Aorta (tissue), 5 donors: ENCODE data around the gene HPSE2. TPM values are rescaled to one million over a fixed set of nuclear protein-coding genes. Genes with fewer than 3 reads are reported as not detected.

ENCODE experiments used
- ATAC-seq: fragments of 200-7000 bp; cut with Tn5 transposase; one replicate; pipeline ENCODE4 v1.9.1; 2022; ENCODE audit warnings: moderate library complexity; ENCODE audit not compliant: low FRiP score
- DNase-seq, 2 donors: peaks; one replicate each; pipeline ENCODE4 v3.0.0-alpha.2; 2020
- H3K27ac ChIP-seq, 2 donors: one replicate each; pipeline ENCODE4 v1.5.1; 2013; ENCODE audit warnings: low read length in 2 of 2, mild to moderate bottlenecking in 2 of 2, moderate library complexity in 2 of 2, control low read depth in 1 of 2, inconsistent platforms in 1 of 2, low read depth in 1 of 2
- H3K27me3 ChIP-seq, 2 donors: one replicate each; pipeline ENCODE4 v1.6.1; 2013; ENCODE audit warnings: control low read depth in 1 of 2, low read length in 1 of 2, mild to moderate bottlenecking in 1 of 2, moderate library complexity in 1 of 2; ENCODE audit not compliant: insufficient read depth in 2 of 2, control insufficient read depth in 1 of 2
- H3K36me3 ChIP-seq, 2 donors: one replicate each; pipeline ENCODE4 v1.6.1; 2013; ENCODE audit warnings: control low read depth in 1 of 2, low read length in 1 of 2, mild to moderate bottlenecking in 1 of 2; ENCODE audit not compliant: insufficient read depth in 2 of 2, control insufficient read depth in 1 of 2
- H3K4me1 ChIP-seq, 2 donors: one replicate each; pipeline ENCODE4 v1.6.1; 2013; ENCODE audit warnings: low read length in 2 of 2, control low read depth in 1 of 2, mild to moderate bottlenecking in 1 of 2, moderate library complexity in 1 of 2; ENCODE audit not compliant: insufficient read depth in 2 of 2, control insufficient read depth in 1 of 2
- H3K4me3 ChIP-seq, 2 donors: one replicate each; pipeline ENCODE4 v1.5.1; 2013; ENCODE audit warnings: low read length in 2 of 2, control low read depth in 1 of 2, mild to moderate bottlenecking in 1 of 2
- H3K9me3 ChIP-seq: one replicate; pipeline ENCODE4 v1.6.1; 2013; ENCODE audit warnings: mild to moderate bottlenecking, low read length; ENCODE audit not compliant: control insufficient read depth
- WGBS, 2 donors: extraction: QIAGEN DNeasy Blood & Tissue Kit; methylation state at CpG; one replicate each; pipeline ENCODE4 v1.1.7; 2013; 5-methylcytosine and 5-hydroxymethylcytosine counted together
- intact Hi-C, 2 donors: fragments of 100-400 bp; cut with DNase I; formaldehyde crosslinking; loops; one replicate each; pipeline versions ENCODE4 v1.14.2 to v1.15.0; 2022
- polyA plus RNA-seq, 2 donors: library from polyadenylated mRNA; stranded (reverse); fragments of 200-250 nt; gene quantifications; one replicate each; pipeline ENCODE4 v1.2.3, GENCODE V29; 2013
- total RNA-seq, 2 donors: library from RNA; stranded (reverse); fragmentation: NEBNext Ultra II Directional; extraction: Animal tissue kit (Norgen Biotek cat#: 25700); gene quantifications; one replicate each; pipeline ENCODE4 v1.2.1, GENCODE V29; 2021
- donor health status: healthy with polysubstance abuse.
- donor health status: Bipolar disorder and iron deficiency.
- donor health status: DM: no; HTN: no; CAD: no.
- donor health status: DM: no; HTN: no; CAD: no.
- donor health status: DM: yes; HTN: yes; CAD: no.

HPSE2 gene
- total and polyA plus RNA-seq, 4 donors: 1.2 to 22.0 (median 4.8) TPM

GRCh38 chr10:99123851-99124250, 111.8 kb downstream of the HPSE2 start:
- H3K4me1 ChIP-seq: peaks cover 0 to 2% of the 10 kb centered on the region in 2 donors
- intact Hi-C loops: no loop called here
- H3K9me3 ChIP-seq: no peaks in the 10 kb centered on the region
- 69% methylated on average over 5 of the region's 5 CpGs for WGBS, 2 donors
- ATAC-seq: peak; percentile 60
- DNase-seq: no peak
- H3K4me3 ChIP-seq: no peak overlapping the region
- H3K27ac ChIP-seq: peak overlapping the region in 1 of 2 donors; percentile 56
- no peaks in the 10 kb centered on the region for H3K36me3 ChIP-seq
- no peaks in the 10 kb centered on the region for H3K27me3 ChIP-seq

- 88 to 96% methylated on average over 3 of the region's 3 CpGs for WGBS, 2 donors
- no peak for DNase-seq
- H3K4me1 ChIP-seq: peaks cover 0 to 2% of the 10 kb centered on the region in 2 donors
- no peaks in the 10 kb centered on the region for H3K27me3 ChIP-seq
- no peaks in the 10 kb centered on the region for H3K9me3 ChIP-seq
- intact Hi-C loops: no loop called here
- H3K27ac ChIP-seq: peak overlapping the region in 1 of 2 donors; percentile 56
- no peaks in the 10 kb centered on the region for H3K36me3 ChIP-seq
- no peak overlapping the region for H3K4me3 ChIP-seq
- ATAC-seq: no peak
Observed at GRCh38 chr10:99123336-99123735, 112.3 kb downstream of the HPSE2 start.

- ATAC-seq (no peak), DNase-seq (no peak)
- intact Hi-C loops: no loop called here
- H3K27ac ChIP-seq: no peak overlapping the region
- no peaks in the 10 kb centered on the region for H3K27me3 ChIP-seq
- no peaks in the 10 kb centered on the region for H3K36me3 ChIP-seq
- H3K4me3 ChIP-seq: no peak overlapping the region
- no peaks in the 10 kb centered on the region for H3K9me3 ChIP-seq
- H3K4me1 ChIP-seq: no peaks in the 10 kb centered on the region
Observed at GRCh38 chr10:99119258-99119748, 116.3 kb downstream of the HPSE2 start.

- H3K36me3 ChIP-seq: no peaks in the 10 kb centered on the region
- no peak overlapping the region for H3K4me3 ChIP-seq
- no peak overlapping the region for H3K27ac ChIP-seq
- DNase-seq (no peak), ATAC-seq (no peak)
- H3K9me3 ChIP-seq: no peaks in the 10 kb centered on the region
- no peaks in the 10 kb centered on the region for H3K27me3 ChIP-seq
- no peaks in the 10 kb centered on the region for H3K4me1 ChIP-seq
- intact Hi-C loops: no loop called here
Observed at GRCh38 chr10:99115703-99116102, 119.9 kb downstream of the HPSE2 start.

GRCh38 chr10:99085358-99085757, 150.3 kb downstream of the HPSE2 start:
- H3K27me3 ChIP-seq: no peaks in the 10 kb centered on the region
- H3K4me3 ChIP-seq: no peak overlapping the region
- peaks cover 0 to 3% of the 10 kb centered on the region in 2 donors for H3K4me1 ChIP-seq
- 76 to 81% methylated on average over 2 of the region's 2 CpGs for WGBS, 2 donors
- peak overlapping the region in 1 of 2 donors; percentile 30 for H3K27ac ChIP-seq
- no peaks in the 10 kb centered on the region for H3K36me3 ChIP-seq
- DNase-seq: no peak
- no peak for ATAC-seq
- intact Hi-C loops: no loop called here
- no peaks in the 10 kb centered on the region for H3K9me3 ChIP-seq

- H3K4me3 ChIP-seq: peak overlapping the region in 1 of 2 donors; percentile 10
- no peaks in the 10 kb centered on the region for H3K36me3 ChIP-seq
- H3K9me3 ChIP-seq: no peaks in the 10 kb centered on the region
- 4 to 6% methylated on average over 3 of the region's 3 CpGs for WGBS, 2 donors
- H3K27me3 ChIP-seq: no peaks in the 10 kb centered on the region
- peaks cover 3% of the 10 kb centered on the region in 2 donors for H3K4me1 ChIP-seq
- DNase-seq (no peak), ATAC-seq (no peak)
- H3K27ac ChIP-seq: peak overlapping the region in 1 of 2 donors; percentile 28
- intact Hi-C loops: no loop called here
Observed at GRCh38 chr10:99084161-99084560, 151.5 kb downstream of the HPSE2 start.

- intact Hi-C loops: no loop called here
- Histone ChIP-seq H3K36me3 (no peaks in the 10 kb centered on the region), H3K4me3 (no peak overlapping the region), H3K9me3 (no peaks in the 10 kb centered on the region), H3K27ac (no peak overlapping the region), H3K27me3 (no peaks in the 10 kb centered on the region), H3K4me1 (peaks cover 3 to 9% of the 10 kb centered on the region in 2 donors)
- 2% methylated on average over 1 of the region's 1 CpG for WGBS, 2 donors
- DNase-seq: no peak
- no peak for ATAC-seq
Observed at GRCh38 chr10:99080275-99080945, 155.2 kb downstream of the HPSE2 start.

- peaks cover 0 to 2% of the 10 kb centered on the region in 2 donors for H3K4me1 ChIP-seq
- no peak overlapping the region for H3K27ac ChIP-seq
- H3K36me3 ChIP-seq: no peaks in the 10 kb centered on the region
- intact Hi-C loops: no loop called here
- H3K27me3 ChIP-seq: no peaks in the 10 kb centered on the region
- DNase-seq: no peak
- H3K4me3 ChIP-seq: no peak overlapping the region
- H3K9me3 ChIP-seq: no peaks in the 10 kb centered on the region
- no peak for ATAC-seq
Observed at GRCh38 chr10:99062591-99062990, 173.1 kb downstream of the HPSE2 start.

GRCh38 chr10:99058762-99059161, 176.9 kb downstream of the HPSE2 start:
- Histone ChIP-seq H3K9me3 (no peaks in the 10 kb centered on the region), H3K36me3 (no peaks in the 10 kb centered on the region), H3K4me1 (peaks cover 0 to 2% of the 10 kb centered on the region in 2 donors), H3K27me3 (no peaks in the 10 kb centered on the region), H3K4me3 (no peak overlapping the region), H3K27ac (no peak overlapping the region)
- intact Hi-C loops: no loop called here
- ATAC-seq: no peak
- DNase-seq: no peak
